SU-DHL-6 (cell line): ENCODE data around the gene FHOD3.

Source experiments
- CTCF ChIP-seq: fragments of 200-600 bp; sonication (generic); IDR thresholded peaks from one replicate; pipeline ENCODE4 v1.5.1; 2017; ENCODE audit warnings: antibody characterized with exemption, mild to moderate bottlenecking, low read length, moderate library complexity; ENCODE audit not compliant: insufficient read depth, poor library complexity, severe bottlenecking
- EZH2phosphoT487 ChIP-seq: fragments of 200-600 bp; sonication (generic), shearing (Covaris generic); conservative IDR thresholded peaks from 2 replicates; pipeline ENCODE4 v1.6.1; 2018; ENCODE audit warnings: mild to moderate bottlenecking, antibody characterized with exemption, low read length, moderate library complexity, mixed read lengths

- TF ChIP-seq CTCF, result no peak
- no peak for TF ChIP-seq EZH2phosphoT487
Measured at GRCh38 chr18:36446059-36446458, 148.5 kb downstream of the FHOD3 start.
